MCF 10A (cell line): Measurements from ENCODE around the gene SSR3. TPM values are rescaled to one million over a fixed set of nuclear protein-coding genes. Genes with fewer than 3 reads are reported as not detected.
"Not testable (repeated sequence)": the region's sequence is repeated elsewhere in the genome, so short reads cannot be mapped to it uniquely, and the experiment has no call there.

Source experiments
- BruUV-seq: library from RNA; stranded (reverse); fragments of 400-500 nt; replicated peaks from 2 replicates; lab custom pipeline; 2021; lab: Mats Ljungman, UMichigan
- CTCF ChIA-PET: fragments of 300-600 bp; sonication (Branson Sonifier 250); formaldehyde crosslinking; extraction: SDS; loops from one replicate; lab custom pipeline; 2021; ENCODE audit warnings: antibody characterized with exemption, inconsistent platforms; lab: Yijun Ruan, JAX
- POLR2A ChIA-PET: fragments of 300-600, 350-650 bp; sonication (Branson Sonifier 250); formaldehyde crosslinking; extraction: SDS; loops from one replicate; lab custom pipeline; 2020; ENCODE audit warnings: antibody characterized with exemption, inconsistent platforms; lab: Yijun Ruan, JAX
- DNase-seq: peaks from one replicate; pipeline ENCODE4 v3.0.0-alpha.2; 2018; ENCODE audit not compliant: unreplicated experiment
- H3K27ac Mint-ChIP-seq: one replicate; pipeline ENCODE4 v1.8.0; 2022; ENCODE audit warnings: mild to moderate bottlenecking, low read depth, mixed read lengths; ENCODE audit not compliant: unreplicated experiment
- H3K27me3 Mint-ChIP-seq: one replicate; pipeline ENCODE4 v1.8.0; 2022; ENCODE audit warnings: mixed read lengths; ENCODE audit not compliant: insufficient read depth, unreplicated experiment
- H3K36me3 Mint-ChIP-seq: one replicate; pipeline ENCODE4 v1.8.0; 2022; ENCODE audit warnings: mild to moderate bottlenecking, moderate library complexity, mixed read lengths; ENCODE audit not compliant: insufficient read depth, unreplicated experiment
- H3K4me1 Mint-ChIP-seq: one replicate; pipeline ENCODE4 v1.8.0; 2022; ENCODE audit warnings: mixed read lengths; ENCODE audit not compliant: insufficient read depth, unreplicated experiment
- H3K4me3 Mint-ChIP-seq: one replicate; pipeline ENCODE4 v1.8.0; 2022; ENCODE audit warnings: mild to moderate bottlenecking, moderate library complexity, mixed read lengths; ENCODE audit not compliant: unreplicated experiment
- H3K9me3 Mint-ChIP-seq: one replicate; pipeline ENCODE4 v1.8.0; 2022; ENCODE audit warnings: mixed read lengths; ENCODE audit not compliant: unreplicated experiment
- CTCF ChIP-seq: fragments of 200-600 bp; IDR thresholded peaks from one replicate; pipeline ENCODE4 v1.8.0; 2022; ENCODE audit warnings: antibody characterized with exemption, mild to moderate bottlenecking; ENCODE audit not compliant: unreplicated experiment
- intact Hi-C: fragments of 100-400 bp; cut with micrococcal nuclease; formaldehyde crosslinking; loops from 2 replicates; pipeline ENCODE4 v1.14.1; 2022
- total RNA-seq: library from RNA; stranded (reverse); gene quantifications from 2 replicates; pipeline ENCODE4 v1.2.3, GENCODE V29; 2022

Gene SSR3
- total RNA-seq, 1 experiment from 2014 or later: 447 TPM

DNA sequence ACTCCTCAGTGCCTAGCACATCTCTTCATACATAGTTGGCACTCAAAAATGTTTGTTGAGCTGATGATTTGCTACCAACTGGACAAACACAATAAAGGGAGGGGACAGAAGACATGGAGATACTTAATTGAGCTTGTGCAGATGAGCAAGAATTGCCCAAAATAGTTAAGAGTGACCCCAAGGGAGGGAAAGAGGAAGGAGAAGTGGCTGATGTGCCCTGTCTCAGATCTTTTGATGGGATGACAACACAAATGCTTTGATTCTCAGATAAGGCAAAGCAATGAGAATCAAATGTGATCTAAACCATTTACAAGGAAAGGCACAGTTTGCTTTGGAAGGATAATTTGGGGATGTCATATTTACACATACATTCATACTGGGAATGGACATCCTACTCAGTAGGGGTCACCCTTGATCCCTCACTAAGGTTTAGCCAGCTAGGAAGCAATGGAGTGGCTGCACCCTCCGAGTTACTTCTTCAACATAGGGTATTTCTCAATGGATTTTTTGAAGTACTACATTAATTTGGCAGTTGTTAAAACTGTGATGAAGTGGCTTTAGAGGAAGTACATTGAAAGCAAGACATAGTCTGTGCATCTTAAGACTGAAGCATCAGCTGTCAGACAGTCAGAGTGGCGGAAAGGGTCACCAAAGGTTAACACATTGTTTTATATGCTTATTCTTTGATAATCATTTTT, 21.9 kb upstream of the SSR3 start:
- no peaks in the 10 kb centered on the region for H3K4me1 Mint-ChIP-seq
- intact Hi-C loops: no loop called here
- no peak overlapping the region for H3K4me3 Mint-ChIP-seq
- ChIA-PET CTCF (interaction anchor here (0.6 to 1.1 kb wide), 2 partner anchors 97 to 436 kb away, joined by 4 to 5 read pairs; no protein-coding TSS in a partner anchor), POLR2A (no interaction called here)
- no peak overlapping the region for H3K27ac Mint-ChIP-seq
- no TSS peak for BruUV-seq
- TF ChIP-seq CTCF: no peak
- peak; percentile 29 for DNase-seq
- H3K9me3 Mint-ChIP-seq: no peaks in the 10 kb centered on the region
- no peaks in the 10 kb centered on the region for H3K36me3 Mint-ChIP-seq
- H3K27me3 Mint-ChIP-seq: peaks cover 11% of the 10 kb centered on the region

DNA sequence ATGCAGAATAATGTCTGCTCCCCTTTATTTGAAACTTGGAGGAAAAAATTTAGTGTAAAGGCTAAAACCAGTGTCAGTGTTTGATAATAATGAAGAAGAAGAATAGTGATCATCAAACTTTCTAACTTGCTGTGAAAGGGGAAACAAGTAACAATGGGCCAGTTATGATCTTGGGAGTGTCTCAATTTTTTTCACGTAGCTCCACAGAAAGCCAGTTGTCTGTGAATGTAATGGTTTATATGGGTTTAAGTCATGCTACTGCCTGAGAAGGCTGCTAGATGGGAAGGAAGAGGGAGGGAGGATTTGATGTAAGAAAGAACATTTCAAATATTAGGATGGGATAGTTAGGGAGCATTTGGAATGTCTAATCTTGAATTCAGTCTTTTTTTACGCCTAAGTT, 21.1 kb upstream of the SSR3 start:
- no peaks in the 10 kb centered on the region for H3K4me1 Mint-ChIP-seq
- H3K27me3 Mint-ChIP-seq: peaks cover 11% of the 10 kb centered on the region
- no peaks in the 10 kb centered on the region for H3K9me3 Mint-ChIP-seq
- intact Hi-C loops: no loop called here
- no peaks in the 10 kb centered on the region for H3K36me3 Mint-ChIP-seq
- BruUV-seq: no TSS peak
- CTCF ChIA-PET: interaction anchor here (1.1 kb wide), 1 partner anchor 97 kb away, joined by 5 read pairs; no protein-coding TSS in a partner anchor
- no peak for DNase-seq
- POLR2A ChIA-PET: interaction anchor here (0.7 kb wide), 1 partner anchor 96 kb away, joined by 3 read pairs; no protein-coding TSS in a partner anchor
- no peak overlapping the region for H3K27ac Mint-ChIP-seq
- H3K4me3 Mint-ChIP-seq: no peak overlapping the region
- no peak for TF ChIP-seq CTCF

DNA sequence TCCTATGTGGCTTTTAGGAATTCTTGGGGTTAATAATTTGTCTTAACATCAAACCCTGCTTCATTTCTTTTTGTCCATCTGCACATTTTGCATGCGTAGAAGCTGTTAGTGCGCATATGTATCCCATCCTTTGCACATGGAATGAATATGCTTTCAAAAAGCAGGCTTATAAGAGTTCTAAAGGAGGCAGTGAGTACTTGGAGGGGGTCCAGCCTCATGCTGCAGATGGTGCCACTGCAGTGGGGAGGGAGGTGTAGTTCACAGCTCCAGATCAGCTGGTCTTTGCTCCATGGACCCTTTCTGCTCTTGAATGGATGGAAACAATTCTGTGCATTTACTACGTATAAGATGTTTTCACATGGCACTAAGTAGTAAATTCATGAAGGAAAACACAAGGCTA, 20.7 kb upstream of the SSR3 start:
- intact Hi-C loops: no loop called here
- H3K27ac Mint-ChIP-seq: no peak overlapping the region
- CTCF ChIA-PET: no interaction called here
- no peaks in the 10 kb centered on the region for H3K4me1 Mint-ChIP-seq
- no peaks in the 10 kb centered on the region for H3K9me3 Mint-ChIP-seq
- POLR2A ChIA-PET: interaction anchor here (0.7 kb wide), 1 partner anchor 96 kb away, joined by 3 read pairs; no protein-coding TSS in a partner anchor
- H3K27me3 Mint-ChIP-seq: peaks cover 11% of the 10 kb centered on the region
- no peak overlapping the region for H3K4me3 Mint-ChIP-seq
- no TSS peak for BruUV-seq
- no peak for DNase-seq
- TF ChIP-seq CTCF: no peak
- H3K36me3 Mint-ChIP-seq: no peaks in the 10 kb centered on the region

DNA sequence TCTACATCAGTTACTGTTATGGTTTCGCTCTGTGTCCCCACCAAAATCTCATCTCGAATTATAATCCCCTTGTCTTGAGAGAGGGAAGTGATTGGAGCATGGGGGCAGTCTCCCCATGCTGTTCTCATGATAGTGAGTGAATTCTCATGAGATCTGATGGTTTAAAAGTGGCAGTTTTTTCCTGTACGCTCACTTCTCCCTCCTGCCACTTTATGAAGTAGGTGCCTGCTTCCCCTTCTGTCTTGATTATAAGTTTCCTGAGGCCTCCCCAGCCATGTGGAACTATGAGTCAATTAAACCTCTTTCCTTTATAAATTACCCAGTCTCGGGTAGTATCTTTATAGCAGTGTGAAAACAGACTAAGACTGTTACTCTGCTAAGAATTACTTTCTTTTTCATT, 15.0 kb upstream of the SSR3 start:
- H3K9me3 Mint-ChIP-seq, H3K4me3 Mint-ChIP-seq, DNase-seq, H3K4me1 Mint-ChIP-seq, H3K27ac Mint-ChIP-seq, BruUV-seq, intact Hi-C loops, CTCF ChIA-PET, H3K36me3 Mint-ChIP-seq: not testable (repeated sequence)
- POLR2A ChIA-PET: interaction anchor here (1.1 kb wide), 1 partner anchor 14 kb away, joined by 4 read pairs; the partner anchor contains the start of gene SSR3
- H3K27me3 Mint-ChIP-seq: peaks cover 11% of the 10 kb centered on the region

- H3K9me3 Mint-ChIP-seq, BruUV-seq, H3K4me1 Mint-ChIP-seq, intact Hi-C loops, H3K27me3 Mint-ChIP-seq, DNase-seq, H3K27ac Mint-ChIP-seq, H3K4me3 Mint-ChIP-seq, H3K36me3 Mint-ChIP-seq: not testable (repeated sequence)
- CTCF ChIA-PET: interaction anchor here (0.7 to 1.0 kb wide), 2 partner anchors 102 to 568 kb away, joined by 3 to 4 read pairs; no protein-coding TSS in a partner anchor
- POLR2A ChIA-PET: interaction anchor here (1.1 kb wide), 1 partner anchor 13 kb away, joined by 4 read pairs; the partner anchor contains the start of gene SSR3
These were observed 14.1 kb upstream of the SSR3 start for GRCh38 chr3:156569016-156569415.
